CD4-positive, alpha-beta T cell treated with Interleukin-21 for 1 hour (primary cell): Measurements from ENCODE around the gene CBX8.

Experiments
- DNase-seq: peaks from one replicate; pipeline ENCODE4 v3.0.0-alpha.2; 2020

CBX8 gene

DNA sequence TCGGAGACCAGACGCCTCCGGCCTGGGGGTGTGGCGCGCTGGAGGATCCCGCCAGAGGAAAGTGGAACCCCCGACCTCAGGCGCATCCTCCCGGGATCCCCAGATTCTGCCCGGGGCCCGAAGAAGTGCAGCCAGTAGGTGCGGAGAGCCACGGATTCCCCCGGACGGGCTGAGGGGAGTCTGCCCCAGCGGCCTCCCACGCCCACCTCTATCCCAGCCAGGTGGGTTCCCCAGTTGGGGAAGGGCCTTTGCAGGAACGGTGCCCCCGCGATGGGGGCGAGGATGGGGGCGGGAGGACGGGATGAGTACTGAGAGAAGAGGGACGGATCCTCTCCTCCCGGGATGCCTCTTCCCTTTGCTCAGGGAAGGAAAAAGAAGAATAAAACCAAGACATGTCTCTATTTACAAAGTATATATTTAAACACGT, 5.1 kb downstream of the CBX8 start:
- DNase-seq = no peak

DNA sequence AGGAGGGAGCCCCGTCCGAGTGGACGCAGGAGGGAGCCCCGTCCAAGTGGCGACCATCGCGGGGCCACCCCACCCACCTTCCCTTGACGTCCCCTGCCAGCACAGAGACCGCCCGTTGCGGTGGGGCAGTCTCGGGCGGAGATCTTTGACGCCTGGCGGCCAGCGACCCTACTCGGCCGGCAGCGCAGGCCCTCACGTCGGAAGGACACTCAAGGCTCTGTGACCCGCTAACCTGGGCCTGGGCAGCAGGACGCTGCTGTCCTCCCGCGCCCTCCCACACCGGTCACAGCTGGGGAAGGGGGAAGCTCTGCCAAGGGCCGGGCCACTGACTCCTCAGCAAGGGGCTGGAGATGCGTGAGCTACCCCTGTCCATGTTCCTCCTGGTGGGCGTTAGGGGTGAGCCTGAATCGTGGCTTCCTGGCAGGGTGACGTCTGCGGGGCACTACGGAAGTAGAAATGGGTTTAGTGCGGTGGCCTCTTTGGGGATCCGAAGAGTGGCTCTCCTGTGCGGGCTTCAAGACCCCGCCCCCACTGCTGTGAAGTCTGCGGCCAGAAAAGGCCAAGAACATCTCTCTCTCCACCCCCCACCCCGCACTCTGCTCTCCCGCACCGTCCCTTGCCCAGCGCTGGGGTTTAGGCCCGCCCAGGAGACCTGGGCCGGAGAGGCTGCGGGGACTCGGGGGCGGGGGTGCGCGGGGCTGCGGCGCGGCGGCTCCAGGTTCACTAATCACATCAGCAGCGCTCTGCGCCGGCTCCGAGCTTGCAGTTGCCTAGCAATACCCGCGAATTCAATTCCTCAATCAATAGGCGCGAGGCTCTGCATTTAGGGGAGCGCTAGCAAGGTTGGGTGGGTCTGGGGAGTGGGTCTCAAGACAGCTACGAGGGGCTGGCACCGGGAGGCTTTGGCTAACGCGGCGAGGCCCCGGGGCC, 5.8 kb downstream of the CBX8 start:
- no peak for DNase-seq

DNA sequence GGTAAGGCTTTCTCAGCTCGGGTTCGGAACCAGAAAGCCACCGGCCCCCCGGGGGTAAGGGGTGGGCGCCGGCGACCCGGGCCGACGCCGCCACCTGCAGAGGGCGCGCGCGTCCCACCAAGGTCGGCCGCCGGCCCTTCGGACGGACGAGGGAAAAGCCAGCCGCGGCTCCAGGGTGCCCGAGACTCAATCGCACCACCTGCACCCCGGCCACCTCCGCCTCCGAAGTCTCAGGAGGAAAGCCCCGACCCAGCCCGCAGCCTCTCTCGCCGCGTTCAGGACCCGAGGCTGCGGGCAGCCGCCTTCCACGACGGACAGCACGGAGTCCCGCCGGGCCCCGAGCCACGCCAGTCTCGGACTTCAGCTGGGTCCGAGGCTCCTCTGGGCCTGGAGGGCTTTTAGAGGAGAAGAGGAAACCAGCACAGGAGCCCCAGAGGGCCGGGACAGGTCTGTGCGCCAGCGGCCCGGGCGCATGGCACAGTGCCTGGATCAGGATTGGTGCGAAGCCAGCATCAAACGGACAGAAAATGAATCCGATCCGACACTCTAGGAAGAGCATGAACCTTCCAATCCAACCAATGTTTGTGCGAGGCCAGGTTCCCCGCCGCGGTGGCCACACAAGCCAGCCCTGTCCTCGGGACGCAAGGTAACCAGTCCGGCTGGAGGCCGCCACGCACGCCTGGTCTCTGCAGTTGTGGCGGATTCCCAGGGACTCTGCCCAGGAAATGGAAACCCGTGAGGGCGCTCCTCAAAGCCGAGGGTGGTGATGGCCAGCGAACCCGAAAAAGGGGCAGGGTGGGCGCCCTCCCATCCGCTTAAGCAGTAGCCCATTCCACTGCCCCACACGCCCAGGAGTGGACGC, 6.7 kb downstream of the CBX8 start:
- no peak for DNase-seq

DNA sequence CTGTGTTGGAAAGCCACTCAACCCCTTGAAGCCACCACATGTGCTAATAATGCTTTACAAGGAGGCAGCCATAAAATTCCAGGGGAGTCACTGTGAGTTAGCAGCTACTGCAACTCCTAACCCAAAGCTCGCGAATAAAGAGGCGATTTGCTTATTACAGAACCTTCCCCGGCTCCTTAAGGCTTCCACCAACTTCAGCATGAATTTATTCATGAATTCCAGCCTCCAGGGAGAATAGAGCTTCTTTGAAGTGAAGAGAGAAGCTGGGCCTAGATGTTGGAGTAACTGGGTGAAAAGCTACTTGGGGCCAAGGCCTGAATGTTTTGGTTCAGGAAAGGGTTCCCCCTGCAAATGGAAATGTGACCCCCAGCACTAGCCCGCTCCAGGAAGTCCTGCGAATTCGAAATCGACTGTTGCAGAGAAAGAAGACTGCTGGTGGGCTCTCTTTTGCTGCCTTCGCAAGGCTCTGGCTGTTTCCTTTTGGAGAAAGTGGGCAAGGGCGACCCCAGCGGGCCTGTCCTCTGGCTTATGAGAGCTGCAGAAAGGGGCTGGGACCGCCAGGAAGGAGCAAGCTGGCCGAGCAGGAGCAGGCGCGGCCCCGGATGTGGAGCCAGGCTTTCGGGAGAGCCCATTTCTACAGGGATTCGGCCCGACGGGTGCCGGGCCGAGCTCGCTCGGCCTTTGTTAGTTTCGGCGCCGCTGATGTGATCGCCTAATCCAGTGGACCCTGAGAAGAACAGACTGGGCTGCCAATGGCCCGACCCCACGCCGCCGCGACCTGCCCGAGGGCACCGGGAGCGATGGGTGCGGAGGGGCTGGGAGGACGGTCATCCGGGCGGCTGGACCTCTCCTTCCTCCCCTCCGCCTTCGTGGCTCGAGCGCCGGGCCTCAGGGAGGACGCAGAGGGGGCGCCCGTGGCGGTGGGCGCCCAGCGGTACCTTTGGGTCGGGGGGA, 7.6 kb downstream of the CBX8 start:
- no peak for DNase-seq

DNA sequence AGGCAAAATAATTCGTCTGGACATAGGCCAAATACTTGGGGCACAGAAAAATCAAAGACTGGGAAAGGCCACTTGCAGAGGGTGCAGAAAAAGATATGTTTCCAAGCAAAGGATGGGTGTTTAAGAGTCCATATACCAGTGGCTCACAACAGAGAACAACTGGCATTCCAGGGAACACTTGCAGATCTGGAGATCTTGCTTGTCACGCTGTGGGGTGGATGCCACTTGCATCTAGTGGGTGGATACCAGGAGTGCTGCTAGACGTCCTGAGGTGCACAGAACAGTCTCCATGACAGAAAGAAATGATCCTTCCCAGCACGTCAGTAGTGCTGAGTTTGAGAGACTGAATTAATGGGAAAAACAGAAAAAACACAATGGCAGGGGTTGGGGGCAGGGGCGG, 8.4 kb downstream of the CBX8 start:
- no peak for DNase-seq

DNA sequence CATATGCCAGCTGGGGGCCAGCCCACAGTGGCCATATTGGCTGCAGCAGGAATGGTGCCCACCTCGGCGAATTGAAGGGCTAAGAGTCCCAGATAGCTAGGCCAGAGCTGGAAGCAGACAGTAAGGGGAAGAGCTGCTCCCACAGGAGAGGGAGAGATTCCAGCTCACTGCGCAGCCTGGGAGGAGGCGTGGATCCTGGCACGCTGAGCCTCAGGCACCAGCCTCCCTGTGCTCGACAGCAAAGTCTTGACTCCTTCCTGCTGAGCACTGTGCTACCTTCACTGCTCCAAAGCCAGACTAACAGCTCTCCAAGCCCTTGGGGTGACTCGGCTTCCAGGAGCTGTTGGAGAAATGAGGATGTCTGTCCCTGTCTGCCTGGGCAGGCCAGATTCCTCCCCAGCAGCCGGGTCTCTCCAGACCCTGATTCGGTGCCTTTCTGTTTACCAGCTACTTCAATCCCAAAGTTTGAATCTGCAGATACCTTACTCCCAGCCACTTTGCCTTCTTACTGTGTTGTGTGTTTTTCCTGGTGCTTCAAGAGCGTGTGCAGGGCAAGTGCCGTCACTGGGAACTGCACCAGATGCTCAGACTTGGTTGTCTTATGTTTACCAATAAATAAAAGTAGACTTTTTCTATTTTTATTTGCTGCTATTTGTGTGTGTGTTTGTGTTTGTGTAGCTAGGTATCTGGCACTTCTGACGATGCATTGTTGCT, 9.8 kb downstream of the CBX8 start:
- no peak for DNase-seq

DNA sequence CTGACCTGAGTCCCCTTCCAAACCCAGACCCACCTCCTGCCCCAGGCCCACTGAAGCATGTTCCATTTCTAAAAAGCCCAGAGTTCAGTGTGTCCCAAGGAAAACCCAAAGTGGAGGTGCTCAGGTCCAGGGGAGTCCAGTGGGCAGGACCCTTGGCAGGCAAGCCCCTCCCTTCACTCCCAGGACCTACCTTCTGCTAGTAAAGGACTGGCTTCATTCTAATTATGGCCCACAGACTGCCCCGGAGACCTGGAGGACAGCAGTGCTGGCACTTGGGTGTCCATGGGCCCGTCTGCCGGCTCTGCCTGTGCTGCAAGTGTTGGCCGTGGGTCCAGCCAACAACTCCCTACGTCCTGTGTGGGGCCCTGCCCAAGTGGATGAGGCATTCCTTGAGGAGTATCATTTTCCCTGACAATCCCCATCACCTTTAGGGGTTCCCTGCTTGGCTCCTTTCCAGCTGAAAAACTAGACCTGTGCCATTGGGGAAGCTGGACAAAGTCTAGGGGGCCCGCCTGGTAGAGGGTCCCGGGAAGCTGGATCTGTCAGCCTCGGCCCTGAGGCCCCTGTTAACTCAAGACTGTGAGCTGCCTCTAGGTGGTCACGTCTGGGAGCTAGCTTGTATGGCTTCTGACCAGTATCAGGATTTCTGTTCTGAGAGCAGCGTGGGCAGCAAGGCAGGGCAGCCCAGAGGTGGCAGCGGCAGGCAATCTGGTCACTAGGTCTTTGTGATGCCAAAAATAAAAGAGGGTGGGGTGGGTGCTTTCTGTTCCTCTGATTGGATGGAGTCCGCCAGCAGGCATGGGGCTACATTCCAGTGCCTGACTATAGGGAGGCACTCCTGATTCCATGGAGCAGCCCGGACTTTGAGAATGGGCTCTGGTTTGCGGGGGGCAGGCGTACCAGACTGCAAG, 10.7 kb downstream of the CBX8 start:
- no peak for DNase-seq

DNA sequence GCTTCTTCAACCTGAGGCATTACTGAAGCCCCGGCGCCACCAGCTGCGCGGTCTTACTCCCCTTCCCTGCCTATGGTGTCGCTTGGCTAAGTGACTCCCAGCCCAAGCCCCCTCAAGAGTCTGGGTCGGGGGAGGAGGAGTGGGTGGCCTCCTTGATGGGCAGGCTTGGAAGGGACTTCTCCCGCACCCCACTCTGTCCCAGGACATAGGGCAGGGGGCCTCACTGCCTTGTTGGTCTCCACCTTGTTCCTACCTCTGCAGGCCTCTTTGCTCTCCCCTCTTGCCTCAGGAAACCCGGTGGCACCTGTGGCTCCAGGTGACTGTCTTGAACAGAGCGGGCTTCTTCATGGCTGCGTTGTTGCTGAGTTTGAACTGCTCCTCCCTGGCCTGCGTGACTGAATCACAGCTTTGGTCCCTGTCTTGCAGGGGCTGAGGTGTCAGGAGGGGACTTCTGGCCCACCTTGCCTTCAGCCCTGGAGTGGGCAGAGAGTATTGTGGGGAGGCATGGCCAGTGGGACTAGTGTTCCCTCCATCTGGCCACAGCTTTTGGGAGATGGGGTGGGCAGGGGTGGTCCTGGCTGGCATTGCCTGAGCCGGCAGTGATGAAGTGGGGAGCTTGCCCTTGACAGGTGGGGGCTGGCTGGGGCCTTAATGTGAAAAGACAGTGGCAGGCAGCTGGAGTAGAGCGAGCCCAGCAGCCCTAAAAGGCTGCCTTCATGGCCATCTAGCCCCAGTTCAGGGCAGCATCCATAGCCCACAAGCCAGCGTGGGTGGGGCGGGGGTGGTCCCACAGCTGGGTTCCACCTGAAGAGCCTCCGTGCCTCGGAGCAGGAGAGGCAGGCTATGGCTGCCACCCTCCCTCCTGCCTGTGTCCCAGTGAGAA, 11.6 kb downstream of the CBX8 start:
- no peak for DNase-seq

DNA sequence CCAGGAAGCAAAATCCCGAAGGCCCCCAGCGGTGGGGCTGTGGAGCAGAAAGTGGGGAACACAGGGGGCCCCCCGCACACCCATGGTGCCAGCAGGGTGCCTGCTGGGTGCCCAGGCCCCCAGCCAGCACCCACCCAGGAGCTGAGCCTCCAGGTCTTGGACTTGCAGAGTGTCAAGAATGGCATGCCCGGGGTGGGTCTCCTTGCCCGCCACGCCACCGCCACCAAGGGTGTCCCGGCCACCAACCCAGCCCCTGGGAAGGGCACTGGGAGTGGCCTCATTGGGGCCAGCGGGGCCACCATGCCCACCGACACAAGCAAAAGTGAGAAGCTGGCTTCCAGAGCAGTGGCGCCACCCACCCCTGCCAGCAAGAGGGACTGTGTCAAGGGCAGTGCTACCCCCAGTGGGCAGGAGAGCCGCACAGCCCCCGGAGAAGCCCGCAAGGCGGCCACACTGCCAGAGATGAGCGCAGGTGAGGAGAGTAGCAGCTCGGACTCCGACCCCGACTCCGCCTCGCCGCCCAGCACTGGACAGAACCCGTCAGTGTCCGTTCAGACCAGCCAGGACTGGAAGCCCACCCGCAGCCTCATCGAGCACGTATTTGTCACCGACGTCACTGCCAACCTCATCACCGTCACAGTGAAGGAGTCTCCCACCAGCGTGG, 12.4 kb downstream of the CBX8 start:
- no peak for DNase-seq

DNA sequence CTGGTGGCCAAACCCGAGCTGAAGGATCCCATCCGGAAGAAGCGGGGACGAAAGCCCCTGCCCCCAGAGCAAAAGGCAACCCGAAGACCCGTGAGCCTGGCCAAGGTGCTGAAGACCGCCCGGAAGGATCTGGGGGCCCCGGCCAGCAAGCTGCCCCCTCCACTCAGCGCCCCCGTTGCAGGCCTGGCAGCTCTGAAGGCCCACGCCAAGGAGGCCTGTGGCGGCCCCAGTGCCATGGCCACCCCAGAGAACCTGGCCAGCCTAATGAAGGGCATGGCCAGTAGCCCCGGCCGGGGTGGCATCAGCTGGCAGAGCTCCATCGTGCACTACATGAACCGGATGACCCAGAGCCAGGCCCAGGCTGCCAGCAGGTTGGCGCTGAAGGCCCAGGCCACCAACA, 13.0 kb downstream of the CBX8 start:
- DNase-seq = no peak

DNA sequence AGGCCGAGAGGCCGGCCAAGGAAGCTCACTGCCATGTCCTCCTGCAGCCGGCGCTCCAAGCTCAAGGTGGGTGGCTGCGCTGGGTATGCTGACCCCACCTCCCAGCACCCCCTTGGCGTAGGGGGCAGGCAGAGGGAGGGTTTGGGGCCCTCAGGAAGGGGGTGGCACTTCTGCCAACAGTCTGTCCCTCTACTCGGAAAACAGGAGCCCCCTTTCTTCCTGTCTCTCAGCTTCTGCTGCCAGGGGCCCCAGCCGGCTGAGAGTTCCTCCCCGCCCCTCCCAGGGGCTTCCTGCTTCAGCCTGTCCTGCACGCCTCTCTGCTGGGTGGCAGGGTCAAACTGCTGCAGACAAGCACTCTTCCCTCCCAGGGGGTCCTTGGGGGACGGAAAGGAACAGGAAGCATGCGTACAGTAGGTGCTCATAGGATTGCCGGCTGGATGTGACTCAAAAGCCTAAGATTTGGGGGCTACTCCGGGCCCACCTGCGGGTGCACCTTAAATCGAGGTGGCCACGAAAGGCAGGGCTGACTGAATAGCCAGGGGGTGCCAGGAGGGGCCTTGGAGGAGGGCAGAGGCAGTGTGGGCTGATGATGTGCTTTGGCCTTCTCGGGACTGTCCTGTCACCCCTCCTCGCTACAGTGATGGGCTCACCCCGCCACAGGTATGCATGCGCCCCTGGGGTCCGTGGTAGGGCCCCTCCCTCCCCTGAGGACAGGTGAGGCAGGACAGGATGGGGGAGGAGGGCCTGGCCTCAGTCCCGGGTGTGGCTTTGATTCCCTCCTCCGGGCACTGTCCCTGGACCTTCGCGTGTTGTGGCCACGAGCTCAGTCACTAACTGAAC, 14.9 kb downstream of the CBX8 start:
- no peak for DNase-seq

DNA sequence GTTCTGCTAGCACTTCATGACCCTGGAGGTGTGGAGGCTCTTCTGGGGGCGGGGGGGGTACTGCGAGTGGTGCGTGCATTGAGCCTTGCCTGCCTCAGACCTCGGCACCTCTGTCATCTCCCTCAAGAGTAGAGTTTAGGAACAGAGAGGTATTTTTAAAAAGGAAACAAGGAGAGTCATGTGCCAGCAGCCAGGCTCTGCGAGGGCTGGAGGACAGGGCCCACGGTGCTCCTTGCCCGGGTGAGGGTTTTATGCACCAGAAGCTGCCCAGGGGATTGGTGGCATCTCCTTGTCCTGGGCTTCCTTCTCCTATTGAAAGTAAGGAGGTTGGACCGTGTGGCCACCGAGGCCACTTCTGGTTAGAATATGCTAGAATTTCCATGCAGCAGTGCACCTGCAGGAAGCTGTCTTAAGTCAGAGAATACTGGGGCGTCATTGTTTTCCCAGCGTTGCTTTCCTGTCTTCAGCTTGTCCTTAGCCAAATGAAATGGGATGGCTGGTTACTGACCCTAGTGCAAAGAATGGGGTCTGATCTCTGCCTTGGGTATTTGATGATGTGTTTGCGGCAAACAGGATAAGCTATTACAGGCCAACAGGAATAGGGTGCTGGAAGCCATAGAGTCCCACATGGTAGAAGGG, 15.7 kb downstream of the CBX8 start:
- DNase-seq = no peak

DNA sequence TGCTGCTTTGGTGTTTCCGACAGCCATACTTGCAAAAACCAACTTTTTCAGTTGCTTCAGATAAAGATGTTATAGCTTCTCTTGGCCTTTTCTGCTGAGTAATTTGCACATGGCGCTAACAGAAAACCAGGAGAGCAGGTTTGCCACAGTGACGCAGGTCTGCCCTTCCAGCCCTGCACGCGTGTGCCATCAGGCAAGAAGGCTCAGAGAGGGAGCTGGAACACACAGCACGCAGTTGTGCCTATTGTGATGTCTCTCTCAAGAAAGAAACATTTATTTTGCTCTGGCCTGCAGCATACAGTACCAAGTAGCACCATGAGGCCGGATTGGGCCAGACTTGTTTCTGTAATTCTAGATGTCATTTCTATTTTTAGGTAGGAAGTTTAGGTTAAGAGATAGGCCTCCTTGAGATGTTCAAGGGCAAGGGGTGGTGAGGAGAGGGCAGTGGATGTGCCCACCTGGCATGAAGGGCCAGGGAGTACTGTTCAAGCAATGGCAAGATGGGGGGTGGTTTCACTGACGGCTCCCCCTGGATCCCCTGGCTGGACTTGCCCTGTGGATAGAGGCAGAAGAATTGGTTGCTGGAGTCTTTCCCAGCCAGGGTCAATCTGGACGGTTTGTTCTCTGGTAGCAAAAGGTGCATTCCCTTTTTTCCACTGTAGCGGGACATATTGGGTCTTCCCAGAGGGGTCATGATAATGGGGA, 17.1 kb downstream of the CBX8 start:
- no peak for DNase-seq

DNA sequence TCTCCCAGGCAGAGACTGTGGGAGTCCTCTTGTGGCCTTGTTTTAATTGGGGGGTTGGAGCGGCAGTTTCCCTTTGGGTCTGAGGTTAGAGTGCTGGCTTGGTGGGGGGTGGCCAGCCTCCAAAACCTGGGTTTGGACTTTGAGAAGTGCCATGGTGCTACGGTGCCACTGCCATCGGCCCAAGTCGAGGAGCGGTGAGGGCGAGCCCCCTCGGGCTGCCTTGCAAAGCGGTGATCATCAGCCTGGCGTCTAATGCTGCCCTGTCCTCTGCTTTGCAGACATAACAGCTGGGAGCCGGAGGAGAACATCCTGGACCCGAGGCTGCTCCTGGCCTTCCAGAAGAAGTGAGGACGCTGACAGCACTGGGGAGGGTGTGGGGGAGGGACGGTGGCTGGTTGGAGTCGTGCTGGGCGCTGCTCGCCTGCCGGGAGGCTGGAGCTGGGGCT, 17.8 kb downstream of the CBX8 start:
- DNase-seq = no peak

DNA sequence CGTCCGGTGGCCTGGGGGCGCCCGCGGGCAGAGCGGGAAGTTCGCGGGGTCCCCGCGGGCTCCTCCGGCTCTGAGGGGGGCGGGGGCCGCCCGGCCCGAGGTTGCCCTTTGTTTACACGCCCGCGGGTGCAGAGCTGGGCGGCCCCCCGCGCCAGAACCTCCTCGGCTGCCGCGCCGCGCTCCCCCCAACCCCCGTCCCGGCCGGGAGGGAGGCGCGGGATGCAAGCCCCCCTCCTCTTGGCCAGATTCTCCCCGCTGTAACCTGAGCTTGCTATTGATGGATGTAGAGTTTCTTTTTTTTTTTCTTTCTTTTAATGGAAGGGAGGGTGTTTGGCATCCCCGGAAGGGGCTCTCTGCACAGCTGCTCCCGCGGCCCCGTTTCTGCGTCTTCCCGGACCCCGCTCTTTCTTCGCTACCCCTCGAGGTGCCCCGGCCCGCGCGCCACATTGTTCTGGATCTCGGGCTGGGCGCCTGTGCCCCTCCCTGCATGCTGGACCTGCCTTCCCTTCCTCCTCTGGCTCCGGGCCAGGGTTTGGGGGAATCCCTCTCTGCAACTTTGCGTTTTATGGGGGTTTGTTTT, 18.3 kb downstream of the CBX8 start:
- no peak for DNase-seq

DNA sequence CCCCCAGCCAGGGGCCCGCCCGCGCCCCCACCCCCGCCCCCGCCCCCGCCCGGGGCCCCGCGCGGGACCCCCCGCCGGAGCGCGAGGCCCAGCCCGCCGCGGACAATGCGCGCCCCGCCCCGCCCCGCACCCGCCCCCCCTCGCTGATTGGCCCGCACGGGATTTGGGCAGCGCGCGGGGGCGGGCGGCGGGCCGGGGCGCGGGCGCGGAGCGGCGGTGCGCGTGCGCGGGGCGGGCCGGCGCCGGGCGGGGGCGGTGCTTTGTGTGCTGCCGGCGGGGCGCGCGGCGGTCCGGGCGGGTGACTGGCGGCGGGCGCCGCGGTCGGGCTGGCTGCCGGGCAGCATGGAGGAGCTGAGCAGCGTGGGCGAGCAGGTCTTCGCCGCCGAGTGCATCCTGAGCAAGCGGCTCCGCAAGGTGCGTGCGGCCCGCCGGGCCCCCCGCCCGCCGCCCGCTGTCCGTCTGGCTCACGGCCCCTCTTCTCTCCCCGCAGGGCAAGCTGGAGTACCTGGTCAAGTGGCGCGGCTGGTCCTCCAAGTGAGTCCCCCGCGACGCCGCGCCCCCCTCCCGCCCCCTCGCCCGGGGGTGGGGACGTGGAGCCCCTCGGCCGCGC, 18.9 kb downstream of the CBX8 start, which contains the start of gene CBX2:
Gene CBX2 (plus strand): TSS at position 255 of the 610 bp plus-strand sequence. CDS start 88 bp downstream, at position 343.
- DNase-seq = peak; percentile 85
